GM11168 (cell line): ENCODE measurements around the gene NANOGP8.
"Not testable (repeated sequence)": the region's sequence is repeated elsewhere in the genome, so short reads cannot be mapped to it uniquely, and the experiment has no call there.

Experiments used
- in situ Hi-C: fragments of 300-500 bp; cut with MboI; formaldehyde crosslinking; loops from one replicate; pipeline ENCODE4 v1.12.0; 2022; ENCODE audit warnings: low sequenced_read_pairs; ENCODE audit not compliant: unreplicated experiment

Gene NANOGP8

GRCh38 chr15:35085176-35085919 lies at the start of gene NANOGP8:
TSS of gene NANOGP8 (minus strand) at chr15:35085295. CDS start at chr15:35085110, 185 bp downstream.
- in situ Hi-C loops, result not testable (repeated sequence)

GRCh38 chr15:35134299-35134698 lies 49.2 kb upstream of the NANOGP8 start:
- in situ Hi-C loops, result no loop called here

- in situ Hi-C loops, result no loop called here
Observed at GRCh38 chr15:35130245-35130644, 45.1 kb upstream of the NANOGP8 start.

- in situ Hi-C loops, result no loop called here
Observed at GRCh38 chr15:35129361-35129760, 44.3 kb upstream of the NANOGP8 start.

- in situ Hi-C loops, result no loop called here
Observed at GRCh38 chr15:35127717-35128116, 42.6 kb upstream of the NANOGP8 start.

GRCh38 chr15:35126236-35126635 lies 41.1 kb upstream of the NANOGP8 start:
- in situ Hi-C loops, result no loop called here

- in situ Hi-C loops, result no loop called here
Observed at GRCh38 chr15:35123743-35124142, 38.6 kb upstream of the NANOGP8 start.

- in situ Hi-C loops, result no loop called here
Observed at GRCh38 chr15:35121611-35122359, 36.7 kb upstream of the NANOGP8 start.

GRCh38 chr15:35120173-35120572 lies 35.1 kb upstream of the NANOGP8 start:
- in situ Hi-C loops, result no loop called here

GRCh38 chr15:35118960-35119359 lies 33.9 kb upstream of the NANOGP8 start:
- in situ Hi-C loops, result no loop called here

GRCh38 chr15:35117543-35118265 lies 32.6 kb upstream of the NANOGP8 start:
- in situ Hi-C loops, result no loop called here

- in situ Hi-C loops, result no loop called here
Observed at GRCh38 chr15:35115155-35115725, 30.1 kb upstream of the NANOGP8 start.

GRCh38 chr15:35112346-35112745 lies 27.3 kb upstream of the NANOGP8 start:
- in situ Hi-C loops, result no loop called here

GRCh38 chr15:35111861-35112260 lies 26.8 kb upstream of the NANOGP8 start:
- in situ Hi-C loops, result no loop called here

- in situ Hi-C loops, result no loop called here
Observed at GRCh38 chr15:35108453-35108852, 23.4 kb upstream of the NANOGP8 start.

GRCh38 chr15:35107561-35107960 lies 22.5 kb upstream of the NANOGP8 start:
- in situ Hi-C loops, result no loop called here

GRCh38 chr15:35107122-35107521 lies 22.0 kb upstream of the NANOGP8 start:
- in situ Hi-C loops, result no loop called here

GRCh38 chr15:35104526-35105147 lies 19.5 kb upstream of the NANOGP8 start:
- in situ Hi-C loops, result no loop called here

- in situ Hi-C loops, result no loop called here
Observed at GRCh38 chr15:35102186-35102585, 17.1 kb upstream of the NANOGP8 start.

- in situ Hi-C loops, result no loop called here
Observed at GRCh38 chr15:35101335-35101734, 16.2 kb upstream of the NANOGP8 start.
